Hematopoietic multipotent progenitor cell (in vitro differentiated cells): Measurements from ENCODE around the gene GOLGA3. TPM values are rescaled to one million over a fixed set of nuclear protein-coding genes. Genes with fewer than 3 reads are reported as not detected.

ENCODE experiments used
- DNase-seq, 3 donors: peaks; one replicate each; pipeline ENCODE4 v3.0.0-alpha.2; 2011 to 2015; ENCODE audit warnings: low read depth in 2 of 3, low spot score in 2 of 3
- small RNA-seq: library from RNA; depleted of rRNA; stranded (forward); fragments of <200 nt; gene quantifications from one replicate; pipeline ENCODE3, GENCODE V24; 2012
- total RNA-seq: library from RNA; depleted of rRNA; stranded (reverse); fragments of >200 nt; gene quantifications from one replicate; pipeline ENCODE4 v1.2.3, GENCODE V29; 2012

Gene GOLGA3
- total RNA-seq, 1 donor = 50.4 TPM

GRCh38 chr12:132727091-132727794 lies 101.4 kb downstream of the GOLGA3 start:
- DNase-seq = no peak

- no peak for DNase-seq
Observed at GRCh38 chr12:132726386-132726785, 102.3 kb downstream of the GOLGA3 start.

- no peak for DNase-seq
Observed at GRCh38 chr12:132724506-132725241, 104.0 kb downstream of the GOLGA3 start.

GRCh38 chr12:132723764-132724140 lies 104.9 kb downstream of the GOLGA3 start:
- no peak for DNase-seq

- no peak for DNase-seq
Observed at GRCh38 chr12:132723015-132723763, 105.5 kb downstream of the GOLGA3 start.

- DNase-seq = no peak
Observed at GRCh38 chr12:132720606-132721345, 107.9 kb downstream of the GOLGA3 start.

- DNase-seq = no peak
Observed at GRCh38 chr12:132719954-132720324, 108.7 kb downstream of the GOLGA3 start.

GRCh38 chr12:132719141-132719953 lies 109.3 kb downstream of the GOLGA3 start:
- no peak for DNase-seq

Small RNA genes lying within 50 kb of the gene (small RNA-seq; reads per million reads assigned to genes)
- gene RNA5SP379 = not detected

Other genes with a start within 250 kb of the GOLGA3 start
- 0.54 TPM for gene LRCOL1, start 218.3 kb downstream of the GOLGA3 start, total RNA-seq
- not detected for gene P2RX2, start 210.1 kb downstream of the GOLGA3 start, total RNA-seq
- 108 TPM for gene POLE, start 141.5 kb downstream of the GOLGA3 start, total RNA-seq
- gene PXMP2, start 141.3 kb downstream of the GOLGA3 start, total RNA-seq = 21.0 TPM
- 61.7 TPM for gene PGAM5, start 118.0 kb downstream of the GOLGA3 start, total RNA-seq
- gene ANKLE2, start 67.0 kb downstream of the GOLGA3 start, total RNA-seq = 97.8 TPM
- gene CHFR, start 58.7 kb upstream of the GOLGA3 start, total RNA-seq = 29.9 TPM
- 4.3 TPM for gene ZNF605, start 127.4 kb upstream of the GOLGA3 start, total RNA-seq
- gene ZNF26, start 157.5 kb upstream of the GOLGA3 start, total RNA-seq = 59.0 TPM
- 18.0 TPM for gene ZNF84, start 208.6 kb upstream of the GOLGA3 start, total RNA-seq